T-helper 1 cell treated with Interleukin-12 subunit alpha and Interleukin-12 subunit beta and Interleukin-4 antibody, amounts not matched to agents 30 ng/mL and 1 ng/mL, for 36 hours (primary cell): ENCODE results near the gene TERT. TPM values are rescaled to one million over a fixed set of nuclear protein-coding genes. Genes with fewer than 3 reads are reported as not detected.
"Not testable (repeated sequence)": the region's sequence is repeated elsewhere in the genome, so short reads cannot be mapped to it uniquely, and the experiment has no call there.

Experiments used
- intact Hi-C: fragments of 100-400 bp; cut with micrococcal nuclease; formaldehyde crosslinking; loops from one replicate; pipeline ENCODE4 v1.15.1; 2024
- total RNA-seq: library from RNA; stranded (reverse); gene quantifications from 2 replicates; pipeline ENCODE4 v1.2.3, GENCODE V29; 2022

The TERT gene
- total RNA-seq = 2.6 and 3.3 TPM in 2 replicates

DNA sequence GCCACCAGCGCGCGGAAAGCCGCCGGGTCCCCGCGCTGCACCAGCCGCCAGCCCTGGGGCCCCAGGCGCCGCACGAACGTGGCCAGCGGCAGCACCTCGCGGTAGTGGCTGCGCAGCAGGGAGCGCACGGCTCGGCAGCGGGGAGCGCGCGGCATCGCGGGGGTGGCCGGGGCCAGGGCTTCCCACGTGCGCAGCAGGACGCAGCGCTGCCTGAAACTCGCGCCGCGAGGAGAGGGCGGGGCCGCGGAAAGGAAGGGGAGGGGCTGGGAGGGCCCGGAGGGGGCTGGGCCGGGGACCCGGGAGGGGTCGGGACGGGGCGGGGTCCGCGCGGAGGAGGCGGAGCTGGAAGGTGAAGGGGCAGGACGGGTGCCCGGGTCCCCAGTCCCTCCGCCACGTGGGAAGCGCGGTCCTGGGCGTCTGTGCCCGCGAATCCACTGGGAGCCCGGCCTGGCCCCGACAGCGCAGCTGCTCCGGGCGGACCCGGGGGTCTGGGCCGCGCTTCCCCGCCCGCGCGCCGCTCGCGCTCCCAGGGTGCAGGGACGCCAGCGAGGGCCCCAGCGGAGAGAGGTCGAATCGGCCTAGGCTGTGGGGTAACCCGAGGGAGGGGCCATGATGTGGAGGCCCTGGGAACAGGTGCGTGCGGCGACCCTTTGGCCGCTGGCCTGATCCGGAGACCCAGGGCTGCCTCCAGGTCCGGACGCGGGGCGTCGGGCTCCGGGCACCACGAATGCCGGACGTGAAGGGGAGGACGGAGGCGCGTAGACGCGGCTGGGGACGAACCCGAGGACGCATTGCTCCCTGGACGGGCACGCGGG, at the start of gene TERT:
Gene TERT, minus strand, starts transcription at position 234 of the 815 bp plus-strand sequence. Its CDS starts 79 bp downstream, at position 155.
- intact Hi-C loops = loop anchor here (2.0 kb wide), 1 partner anchor 50 kb away; the partner anchor contains the start of gene CLPTM1L

DNA sequence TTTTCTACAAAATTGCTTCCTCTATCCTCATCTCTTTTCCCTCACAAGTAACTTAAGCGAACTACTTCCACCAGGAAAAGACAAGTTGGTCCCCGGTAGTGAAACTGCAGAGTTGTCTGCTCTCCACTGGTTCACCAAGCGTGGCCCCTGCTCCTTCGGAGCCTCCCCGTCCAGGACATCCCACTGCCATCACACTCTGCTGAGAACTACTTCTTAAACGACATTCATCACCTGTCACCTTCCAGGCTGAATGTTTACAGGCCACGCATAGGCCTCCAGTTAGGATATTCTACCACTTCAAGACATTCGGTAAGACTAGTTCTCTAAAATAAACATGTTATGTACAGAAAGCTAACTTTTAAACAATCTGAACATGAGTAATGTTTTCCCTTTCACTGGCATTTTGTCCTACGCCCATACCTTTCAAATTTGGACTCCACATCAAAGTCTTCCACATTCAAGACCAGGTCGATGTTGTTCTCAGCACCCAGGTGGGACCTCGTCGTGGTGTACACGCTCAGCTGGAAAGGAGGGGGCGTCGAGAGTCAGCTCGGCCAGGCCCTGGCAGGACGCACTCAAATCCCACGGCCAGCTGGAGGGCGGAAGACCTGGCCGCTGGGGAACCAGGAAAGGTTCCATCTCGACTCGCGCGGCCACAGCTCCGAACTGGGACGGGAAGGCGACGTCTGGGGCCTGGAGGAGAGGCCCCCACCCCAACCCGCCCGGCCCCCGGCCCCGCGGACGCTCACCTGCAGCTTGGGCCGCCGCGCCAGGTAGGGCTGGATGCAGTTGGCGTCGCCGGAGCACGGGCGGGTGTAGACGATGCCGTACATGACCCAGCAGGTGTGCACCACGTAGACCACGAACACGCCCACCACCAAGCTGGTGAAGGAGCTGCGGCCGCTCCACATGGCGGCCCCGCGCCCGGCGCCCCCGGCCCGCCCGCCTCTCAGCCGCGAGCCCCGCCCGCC, 49.3 kb upstream of the TERT start:
- intact Hi-C loops = loop anchor here (2.0 to 10.0 kb wide), 3 partner anchors 49 to 869 kb away; partner anchors contain the start of gene TERT

DNA sequence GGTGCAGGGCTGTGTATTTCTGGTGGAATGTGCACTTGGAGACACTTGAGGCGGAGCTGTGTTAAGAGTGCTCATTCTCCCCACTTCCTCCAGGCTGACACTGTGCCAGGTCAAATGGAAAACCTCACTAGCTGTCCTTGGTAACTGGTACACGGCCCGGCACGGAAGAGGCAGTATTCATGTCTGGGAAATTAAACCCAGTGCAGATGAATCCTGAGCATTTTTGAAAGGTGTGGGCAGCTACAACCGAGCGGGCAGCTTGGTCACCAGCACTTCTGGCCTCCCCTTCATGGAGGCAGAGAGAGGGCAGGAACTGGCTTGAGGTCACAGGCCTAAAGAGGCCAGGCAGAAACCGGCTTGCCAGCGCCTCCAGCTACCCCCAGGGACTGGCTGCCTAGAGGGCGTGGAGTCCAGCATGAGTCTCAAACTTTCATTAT, 48.5 kb upstream of the TERT start:
- intact Hi-C loops = loop anchor here (10.0 kb wide), 1 partner anchor 869 kb away; no protein-coding TSS in a partner anchor

DNA sequence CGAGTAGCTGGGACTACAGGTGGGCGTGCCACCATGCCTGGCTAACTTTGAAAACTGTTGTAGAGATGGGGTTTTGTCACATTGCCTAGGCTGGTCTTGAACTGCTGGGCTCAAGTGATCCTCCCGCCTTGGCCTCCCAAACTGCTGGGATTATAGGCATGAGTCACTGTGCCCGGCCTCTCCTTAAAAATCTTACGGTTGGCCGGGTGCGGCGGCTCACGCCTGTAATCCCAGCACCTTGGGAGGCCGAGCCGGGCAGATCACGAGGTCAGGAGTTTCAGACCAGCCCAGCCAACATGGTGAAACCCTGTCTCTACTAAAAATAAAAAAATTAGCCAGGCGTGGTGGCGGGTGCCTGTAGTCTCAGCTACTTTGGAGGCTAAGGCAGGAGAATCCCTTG, 47.8 kb upstream of the TERT start:
- intact Hi-C loops = loop anchor here (10.0 kb wide), 1 partner anchor 868 kb away; no protein-coding TSS in a partner anchor

DNA sequence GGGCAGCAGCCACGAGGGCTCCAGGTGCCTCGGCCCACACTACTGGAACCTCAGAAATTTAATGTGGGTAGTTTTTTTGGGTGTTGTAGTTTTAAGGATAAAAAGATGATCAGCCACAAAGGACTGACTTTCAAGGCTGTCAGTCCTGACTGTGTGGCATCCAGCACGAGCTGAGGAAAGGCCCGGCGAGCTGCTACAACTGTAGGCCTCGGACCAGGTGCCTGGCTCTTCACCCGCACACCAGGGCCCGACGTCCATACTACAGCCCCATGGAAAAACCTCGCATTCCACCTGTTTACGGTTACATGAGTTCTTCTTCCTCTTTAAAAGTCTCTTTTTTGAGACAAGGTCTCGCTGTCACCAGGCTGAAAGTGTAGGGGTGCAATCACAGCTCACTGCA, 47.4 kb upstream of the TERT start:
- intact Hi-C loops = loop anchor here (10.0 kb wide), 1 partner anchor 867 kb away; no protein-coding TSS in a partner anchor

DNA sequence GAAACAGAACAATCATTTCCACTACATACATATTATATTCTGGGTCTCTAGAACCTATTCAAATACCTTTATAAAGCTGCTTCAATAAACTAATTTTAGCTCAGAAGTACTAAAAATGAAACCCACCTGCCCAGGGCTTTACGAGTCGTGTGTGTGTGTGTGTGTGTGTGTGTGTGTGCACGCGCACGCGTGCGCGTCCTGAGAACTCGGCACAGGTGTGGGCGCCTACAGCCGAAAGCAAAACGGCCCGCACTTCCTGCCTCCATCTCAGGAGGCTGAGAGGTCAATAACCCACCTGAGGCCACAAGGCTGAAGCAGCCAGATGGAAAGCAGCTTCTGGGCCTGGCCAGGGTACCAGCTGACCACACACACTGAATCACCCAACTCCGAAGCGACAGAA, 47.0 kb upstream of the TERT start:
- intact Hi-C loops = loop anchor here (10.0 kb wide), 1 partner anchor 867 kb away; no protein-coding TSS in a partner anchor

DNA sequence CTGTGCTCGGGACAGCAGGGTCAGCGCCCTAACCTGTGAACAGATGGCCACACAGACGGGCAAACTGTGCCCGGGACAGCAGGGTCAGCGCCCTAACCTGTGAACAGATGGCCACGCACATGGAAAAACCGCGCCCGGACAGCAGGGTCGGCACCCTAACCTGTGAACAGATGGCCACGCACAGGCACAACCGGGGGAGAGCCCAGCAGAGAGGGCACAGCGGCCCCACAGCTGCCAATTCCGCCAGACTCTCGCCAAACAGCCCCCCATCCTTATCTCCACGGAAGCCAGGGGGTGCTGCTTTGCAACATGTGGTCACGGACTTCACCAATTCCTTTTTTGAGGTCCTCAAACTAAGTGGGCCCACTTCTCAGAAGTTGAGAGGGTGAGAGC, 44.9 kb upstream of the TERT start:
- intact Hi-C loops = loop anchor here (10.0 kb wide), 1 partner anchor 865 kb away; no protein-coding TSS in a partner anchor

DNA sequence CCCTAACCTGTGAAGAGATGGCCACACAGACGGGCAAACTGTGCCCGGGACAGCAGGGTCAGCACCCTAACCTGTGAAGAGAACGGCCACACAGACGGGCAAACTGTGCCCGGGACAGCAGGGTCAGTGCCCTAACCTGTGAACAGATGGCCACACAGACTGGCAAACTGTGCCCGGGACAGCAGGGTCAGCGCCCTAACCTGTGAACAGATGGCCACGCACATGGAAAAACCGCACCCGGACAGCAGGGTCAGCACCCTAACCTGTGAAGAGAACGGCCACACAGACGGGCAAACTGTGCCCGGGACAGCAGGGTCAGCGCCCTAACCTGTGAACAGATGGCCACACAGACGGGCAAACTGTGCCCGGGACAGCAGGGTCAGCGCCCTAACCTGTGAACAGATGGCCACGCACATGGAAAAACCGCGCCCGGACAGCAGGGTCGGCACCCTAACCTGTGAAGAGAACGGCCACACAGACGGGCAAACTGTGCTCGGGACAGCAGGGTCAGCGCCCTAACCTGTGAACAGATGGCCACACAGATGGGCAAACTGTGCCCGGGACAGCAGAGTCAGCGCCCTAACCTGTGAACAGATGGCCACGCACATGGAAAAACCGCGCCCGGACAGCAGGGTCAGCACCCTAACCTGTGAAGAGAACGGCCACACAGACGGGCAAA, 44.4 kb upstream of the TERT start:
- intact Hi-C loops = not testable (repeated sequence)

DNA sequence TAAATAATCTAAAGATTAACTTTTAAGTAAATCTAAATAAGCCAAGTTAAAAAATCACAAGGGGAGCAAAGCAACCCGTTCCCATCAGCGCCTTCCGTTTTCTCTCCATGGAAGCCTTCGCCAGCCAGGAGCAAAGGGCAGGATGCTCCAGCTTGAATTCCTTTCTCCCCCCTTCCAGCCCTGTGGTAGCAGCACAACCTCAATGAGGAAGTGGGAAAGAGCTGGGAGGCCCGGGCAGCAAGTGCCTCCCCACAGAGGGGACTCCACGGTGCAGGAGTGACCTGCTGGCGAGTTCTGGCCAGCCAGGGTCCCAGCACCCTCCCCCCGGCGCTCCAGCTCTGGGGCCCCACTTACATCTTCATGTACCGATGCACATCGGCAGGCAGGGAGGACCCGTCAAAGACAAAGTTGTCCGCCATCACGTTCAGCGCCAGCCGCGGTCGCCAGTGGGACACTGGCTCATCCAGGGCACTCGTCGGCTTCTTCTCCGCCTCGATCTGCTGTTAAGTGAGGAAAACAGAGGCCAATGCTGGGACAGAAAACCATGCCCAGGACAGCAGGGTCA, 43.7 kb upstream of the TERT start:
- intact Hi-C loops = no loop called here

DNA sequence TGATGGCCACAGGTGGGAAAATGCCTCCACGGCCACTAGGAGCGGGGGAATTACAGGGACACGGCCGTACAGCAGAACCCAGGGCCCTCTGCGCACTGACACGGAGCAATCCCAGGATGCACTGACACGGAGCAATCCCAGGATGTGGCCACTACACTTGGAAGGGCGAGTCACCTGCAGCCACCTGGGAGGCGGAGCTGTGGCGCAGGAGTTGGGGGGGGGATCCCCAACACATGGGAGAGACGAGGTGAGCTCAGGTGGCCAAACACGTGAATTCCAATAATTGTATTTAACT, 43.3 kb upstream of the TERT start:
- intact Hi-C loops = no loop called here

DNA sequence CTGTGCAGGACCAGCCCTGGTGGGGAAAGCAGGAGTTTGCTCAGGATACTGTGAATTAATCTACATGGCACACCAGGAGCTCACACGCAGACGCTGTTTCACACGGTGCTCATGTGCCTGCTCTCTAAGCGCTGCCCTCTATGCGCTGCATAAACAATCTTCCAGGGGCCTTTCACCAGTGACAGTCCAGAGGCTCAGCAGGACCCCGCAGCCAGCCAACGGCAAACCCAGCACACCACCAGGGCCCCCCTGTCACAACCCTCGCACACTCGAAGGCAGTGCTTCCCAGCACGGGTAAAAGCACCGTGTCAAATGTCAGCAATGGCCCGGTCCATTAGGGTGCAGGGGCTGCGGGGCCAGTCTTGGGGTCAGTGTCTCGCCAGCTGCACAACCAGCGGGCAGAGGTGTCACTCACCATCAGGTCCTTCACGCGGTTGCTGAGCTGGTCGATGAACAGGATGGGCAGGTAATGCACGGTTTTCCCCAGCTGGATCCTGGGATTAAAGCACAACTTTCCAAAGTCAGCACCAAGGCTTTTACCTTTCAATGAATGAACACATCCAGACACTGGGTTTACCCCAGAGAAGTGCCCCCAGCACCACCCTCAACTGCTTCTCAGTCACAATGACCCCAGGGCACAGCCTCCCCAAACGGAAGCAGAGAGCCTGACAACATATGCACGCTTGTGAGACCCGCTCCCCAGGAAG, 42.8 kb upstream of the TERT start:
- intact Hi-C loops = no loop called here

DNA sequence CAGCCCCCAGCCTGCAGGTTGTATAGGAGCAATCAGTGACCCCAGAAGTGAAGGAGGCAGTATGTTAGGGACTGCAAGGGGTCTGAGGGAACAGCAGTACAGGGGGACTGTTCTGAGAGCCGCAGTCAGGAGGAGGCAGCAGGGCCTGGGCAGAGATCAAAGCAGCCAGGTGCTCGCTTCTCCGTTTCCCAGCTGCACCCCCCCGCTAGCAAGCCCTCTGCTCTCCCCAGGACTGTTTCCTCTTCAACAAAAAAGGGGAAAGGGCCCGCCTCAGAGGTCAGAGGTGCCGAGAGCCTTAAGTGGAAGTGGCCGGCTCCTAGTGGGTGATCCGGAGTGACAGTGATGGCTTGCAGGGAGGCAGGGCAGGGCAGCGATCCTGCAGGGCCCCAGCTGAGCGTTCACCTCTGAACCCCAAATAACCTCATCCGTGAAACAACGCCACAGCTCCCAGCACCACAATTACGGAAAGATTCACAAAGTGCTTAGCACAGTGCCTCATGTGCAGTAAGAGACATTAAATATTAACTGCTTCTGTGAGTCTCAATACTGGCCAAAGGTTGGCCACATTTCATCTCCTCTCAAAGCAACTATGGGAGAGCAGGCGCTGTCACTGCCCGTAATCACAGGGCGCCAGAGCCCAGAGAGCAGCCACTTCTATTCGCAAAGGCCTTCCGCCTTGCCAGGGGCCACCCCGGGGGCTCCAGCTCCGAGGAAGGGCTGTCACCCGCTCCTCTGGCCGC, 42.1 kb upstream of the TERT start:
- intact Hi-C loops = no loop called here

DNA sequence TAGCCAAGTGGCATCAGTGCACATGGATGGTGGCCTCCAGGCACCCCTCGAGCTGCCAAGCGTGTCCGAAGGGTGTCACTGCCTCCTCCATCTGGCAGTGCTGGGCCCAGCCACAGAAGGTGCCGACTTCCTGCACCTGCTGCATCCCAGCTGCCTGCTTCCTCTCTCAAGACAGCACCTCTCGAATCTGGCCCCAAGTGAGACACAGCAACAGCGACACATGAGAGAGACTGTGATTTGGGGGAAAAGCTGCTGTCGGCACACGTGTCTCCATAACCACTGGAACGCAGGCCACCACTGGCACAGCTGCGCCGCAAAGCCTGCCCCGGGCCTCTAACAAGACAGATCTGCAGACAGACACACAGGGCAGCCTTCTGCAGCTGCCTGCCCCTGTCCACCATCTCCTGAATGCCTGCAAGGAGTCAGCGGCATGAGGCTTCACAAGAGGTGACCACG, 41.3 kb upstream of the TERT start:
- intact Hi-C loops = no loop called here

DNA sequence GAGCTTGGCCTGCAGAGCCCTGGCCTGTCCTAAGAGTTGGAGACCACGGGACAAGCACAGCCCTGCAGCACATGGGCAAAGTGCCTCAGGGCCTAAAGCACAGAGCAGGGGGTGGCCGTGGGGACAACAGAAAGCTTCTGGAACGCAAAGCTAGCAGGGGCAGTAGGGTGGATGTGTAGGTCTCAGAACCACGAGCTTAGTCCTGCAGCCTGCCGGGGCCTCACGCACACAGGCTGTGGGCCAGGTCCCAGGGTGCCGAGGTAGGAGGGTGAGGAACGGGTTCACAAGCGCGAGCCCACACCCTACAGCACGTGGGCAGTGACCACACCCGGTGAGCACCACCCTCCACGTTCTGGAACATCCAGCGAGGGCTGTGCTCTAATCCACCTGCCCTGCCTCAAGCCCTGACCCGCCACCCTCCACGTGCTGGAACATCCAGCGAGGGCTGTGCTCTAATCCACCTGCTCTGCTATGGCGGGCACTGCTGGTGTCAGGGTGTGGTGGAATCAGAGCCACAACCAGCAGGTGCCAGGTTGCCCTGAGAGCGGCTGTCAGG, 40.8 kb upstream of the TERT start:
- intact Hi-C loops = no loop called here

DNA sequence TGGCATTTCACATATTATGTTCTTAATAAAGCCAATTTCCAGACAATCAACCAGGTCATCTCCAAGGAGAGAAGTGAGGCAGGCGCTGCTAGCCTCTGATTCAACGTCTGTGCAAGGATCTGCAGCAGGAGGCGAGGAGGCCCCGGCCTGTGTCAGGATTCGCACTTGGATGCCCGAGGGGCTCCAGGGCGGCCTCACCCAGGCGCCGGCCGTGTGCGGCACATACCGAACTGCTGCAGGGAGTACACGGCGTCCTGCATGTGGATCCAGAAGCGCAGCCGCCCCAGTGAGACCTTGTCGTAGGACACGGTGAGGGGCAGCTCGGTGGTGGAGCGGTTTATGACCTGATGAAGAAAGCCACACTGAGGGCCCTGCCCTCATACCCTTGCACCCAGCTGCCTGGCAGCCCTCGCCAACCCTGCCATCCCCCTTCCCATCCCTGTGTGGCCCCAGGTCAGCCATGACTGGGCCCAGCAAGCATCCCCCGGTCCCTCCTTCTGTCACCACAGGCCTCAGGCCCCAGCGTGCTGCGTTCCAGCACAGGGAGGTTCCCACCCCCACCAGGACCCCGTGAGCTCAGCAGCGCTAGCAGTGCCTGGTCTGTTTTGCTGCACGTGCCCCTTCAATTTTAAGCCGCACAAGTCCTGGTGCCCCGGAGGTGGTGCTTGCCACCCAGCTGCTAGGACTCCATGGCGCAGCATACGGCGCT, 40.1 kb upstream of the TERT start:
- intact Hi-C loops = no loop called here

DNA sequence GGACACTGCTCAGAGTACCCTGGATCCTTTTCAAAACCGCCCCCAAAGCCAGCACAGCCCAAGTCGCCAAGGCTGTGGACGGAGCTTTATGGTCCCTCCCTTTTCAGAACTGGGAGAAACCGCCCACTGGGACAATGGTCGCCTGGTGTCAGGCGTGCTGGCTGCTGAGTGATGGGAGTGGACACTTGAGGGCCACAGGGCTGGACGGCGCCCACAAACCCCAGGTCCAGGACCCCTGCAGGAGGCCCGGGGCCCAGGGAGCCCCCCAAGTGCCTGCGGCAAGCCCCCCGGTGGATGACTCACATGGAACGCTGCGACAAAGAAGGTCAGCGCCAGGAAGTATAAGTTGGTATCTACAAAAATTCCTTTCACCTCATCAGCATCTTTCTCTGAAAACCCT, 39.1 kb upstream of the TERT start:
- intact Hi-C loops = no loop called here

DNA sequence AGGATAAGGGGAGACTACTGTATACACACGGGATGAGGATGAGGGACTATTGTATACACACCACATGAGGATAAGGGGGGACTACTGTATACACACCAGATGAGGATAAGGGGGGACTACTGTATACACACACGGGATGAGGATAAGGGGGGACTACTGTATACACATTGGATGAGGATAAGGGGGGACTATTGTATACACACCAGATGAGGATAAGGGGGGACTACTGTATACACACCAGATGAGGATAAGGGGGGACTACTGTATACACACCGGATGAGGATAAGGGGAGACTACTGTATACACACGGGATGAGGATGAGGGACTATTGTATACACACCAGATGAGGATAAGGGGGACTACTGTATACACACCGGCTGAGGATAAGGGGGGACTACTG, 38.4 kb upstream of the TERT start:
- intact Hi-C loops = not testable (repeated sequence)

DNA sequence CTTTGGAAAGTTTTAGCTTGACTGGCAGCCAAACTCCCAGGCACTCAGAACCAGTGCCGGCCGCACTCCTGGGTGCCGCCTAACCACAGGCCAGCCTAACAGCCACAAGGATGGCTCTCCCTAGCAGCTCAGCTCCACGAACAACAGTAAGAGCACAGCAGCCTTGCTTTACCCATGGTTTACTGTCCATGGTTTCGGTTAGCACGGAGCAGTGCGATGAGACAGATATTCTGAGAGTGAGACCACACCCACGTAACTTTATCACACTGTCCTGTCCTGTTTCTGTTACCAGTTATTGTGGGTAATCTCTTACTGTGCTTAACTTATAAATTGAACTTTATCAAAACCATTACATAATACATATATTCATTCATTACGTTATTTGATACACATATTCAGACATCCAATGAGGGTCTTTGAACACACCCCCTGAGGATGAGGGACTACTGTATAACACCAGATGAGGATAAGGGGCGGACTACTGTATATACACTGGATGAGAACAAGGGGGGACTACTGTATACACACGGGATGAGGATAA, 37.7 kb upstream of the TERT start:
- intact Hi-C loops = no loop called here
